Measurements from ENCODE around the gene ZNF547. TPM values are rescaled to one million over a fixed set of nuclear protein-coding genes. Genes with fewer than 3 reads are reported as not detected.

ZNF547 gene
- total RNA-seq, 4 donors from 2014 or later: 2.5 to 7.0 (median 4.6) TPM

- intact Hi-C loops (cut with DNase I): no loop called here
- no peak for DNase-seq
- H3K27ac ChIP-seq: no peak overlapping the region
- no peak overlapping the region for H3K4me3 ChIP-seq (replicated peaks in 1 of 3)
- H3K4me1 ChIP-seq: no peaks in the 10 kb centered on the region
- no peaks in the 10 kb centered on the region for H3K27me3 ChIP-seq
- no peaks in the 10 kb centered on the region for H3K9me3 ChIP-seq
- H3K36me3 ChIP-seq: peaks cover 18 to 34% of the 10 kb centered on the region in 2 donors
- 93 to 97% methylated on average over 3 of the region's 3 CpGs for WGBS, 2 donors
- no peak for TF ChIP-seq POLR2A (IDR thresholded peaks at IDR 0.05)
- TF ChIP-seq CTCF (IDR thresholded peaks at IDR 0.05): no peak
These were observed 14.3 kb downstream of the ZNF547 start for GRCh38 chr19:57377498-57378146.

GRCh38 chr19:57380923-57381322, 17.6 kb downstream of the ZNF547 start:
- DNase-seq: no peak
- TF ChIP-seq CTCF (IDR thresholded peaks at IDR 0.05) (no peak), POLR2A (IDR thresholded peaks at IDR 0.05) (no peak)
- Histone ChIP-seq H3K4me1 (no peaks in the 10 kb centered on the region), H3K36me3 (peaks cover 15 to 18% of the 10 kb centered on the region in 2 donors), H3K4me3 (replicated peaks in 1 of 3) (no peak overlapping the region), H3K9me3 (no peaks in the 10 kb centered on the region), H3K27ac (no peak overlapping the region), H3K27me3 (no peaks in the 10 kb centered on the region)
- intact Hi-C loops (cut with DNase I): no loop called here

- H3K27ac ChIP-seq: no peak overlapping the region
- WGBS, 2 donors: 83 to 84% methylated on average over 7 of the region's 7 CpGs
- DNase-seq: no peak
- H3K4me1 ChIP-seq: no peaks in the 10 kb centered on the region
- H3K36me3 ChIP-seq: peaks cover 1 to 5% of the 10 kb centered on the region in 2 donors
- TF ChIP-seq CTCF (IDR thresholded peaks at IDR 0.05) (no peak), POLR2A (IDR thresholded peaks at IDR 0.05) (no peak)
- intact Hi-C loops (cut with DNase I): no loop called here
- H3K27me3 ChIP-seq: no peaks in the 10 kb centered on the region
- no peaks in the 10 kb centered on the region for H3K9me3 ChIP-seq
- H3K4me3 ChIP-seq (replicated peaks in 1 of 3): no peak overlapping the region
These were observed 19.6 kb downstream of the ZNF547 start for GRCh38 chr19:57382806-57383488.

GRCh38 chr19:57389194-57389729, 25.9 kb downstream of the ZNF547 start:
- Histone ChIP-seq H3K9me3 (no peaks in the 10 kb centered on the region), H3K27me3 (no peaks in the 10 kb centered on the region), H3K27ac (peak overlapping the region; percentile 82 to 94 (median 90)), H3K4me3 (replicated peaks in 1 of 3) (peak overlapping the region in 2 of 3 donors; percentile 61 to 72), H3K4me1 (peaks cover 10 to 17% of the 10 kb centered on the region in 2 donors), H3K36me3 (no peaks in the 10 kb centered on the region)
- 55 to 57% methylated on average over 11 of the region's 11 CpGs for WGBS, 2 donors
- DNase-seq: no peak
- TF ChIP-seq POLR2A (IDR thresholded peaks at IDR 0.05) (no peak), CTCF (IDR thresholded peaks at IDR 0.05) (no peak)
- intact Hi-C loops (cut with DNase I): no loop called here

Data from thyroid gland (tissue), 4 donors.